GM20000 (cell line): ENCODE data around the gene UPB1.

ENCODE experiments used
- DNase-seq: peaks from one replicate; pipeline ENCODE4 v3.0.0; 2012; ENCODE audit warnings: low spot score
- TF ChIP-seq, protein P1 (sequence below): IDR thresholded peaks from 2 replicates; pipeline ENCODE4 v1.5.1; 2012; ENCODE audit warnings: mild to moderate bottlenecking, control low read depth; ENCODE audit errors: extremely low read depth, missing control alignments

Gene UPB1

DNA sequence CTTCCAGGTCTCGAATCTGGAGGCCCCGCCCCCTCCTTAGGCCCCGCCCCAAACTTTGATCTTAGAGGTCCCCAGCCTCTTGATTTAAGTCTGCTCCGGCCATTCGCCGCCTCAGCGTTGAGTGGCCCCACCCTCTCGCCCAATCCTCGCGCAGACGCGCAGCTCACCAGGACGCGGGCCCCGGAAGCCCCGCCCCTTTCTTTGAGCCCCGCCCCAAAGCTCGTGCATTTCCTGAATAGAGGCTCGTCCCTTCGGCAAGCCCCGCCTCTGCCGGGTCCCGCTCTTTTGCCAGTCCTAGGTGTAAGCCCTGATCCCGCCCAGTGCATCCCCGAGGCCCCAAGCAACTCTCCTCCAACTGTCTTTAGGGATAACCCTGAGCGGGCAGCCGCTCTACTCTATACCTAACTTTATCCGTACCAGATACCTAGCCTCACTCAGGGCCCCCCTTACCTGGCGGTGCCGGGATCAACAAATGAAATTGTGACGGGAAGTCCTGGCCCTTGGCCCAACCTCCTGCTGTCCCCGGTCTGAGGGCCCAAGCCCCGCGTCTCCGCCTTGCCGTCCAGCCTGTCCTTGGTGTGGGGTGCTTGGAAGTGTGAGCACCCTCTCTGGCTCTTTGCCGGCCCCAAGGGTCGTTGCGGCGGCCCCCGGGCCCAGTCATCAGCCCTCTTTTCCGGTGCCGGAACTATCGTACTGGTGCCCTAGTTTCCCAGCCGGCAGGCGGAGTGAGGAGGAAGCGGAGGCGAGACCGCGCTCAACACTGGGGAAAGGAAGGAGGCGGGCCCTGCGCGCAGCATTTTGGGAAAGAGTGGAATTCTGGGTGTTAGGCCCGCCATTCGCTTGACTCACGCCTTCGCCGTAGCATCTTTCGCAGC, 60.3 kb downstream of the UPB1 start, which contains the start of gene SNRPD3:
SNRPD3 (plus strand) TSS at position 835 of the 875 bp plus-strand sequence. CDS start 1,676 bp downstream, outside the sequence.
- TF ChIP-seq, protein P1, sequence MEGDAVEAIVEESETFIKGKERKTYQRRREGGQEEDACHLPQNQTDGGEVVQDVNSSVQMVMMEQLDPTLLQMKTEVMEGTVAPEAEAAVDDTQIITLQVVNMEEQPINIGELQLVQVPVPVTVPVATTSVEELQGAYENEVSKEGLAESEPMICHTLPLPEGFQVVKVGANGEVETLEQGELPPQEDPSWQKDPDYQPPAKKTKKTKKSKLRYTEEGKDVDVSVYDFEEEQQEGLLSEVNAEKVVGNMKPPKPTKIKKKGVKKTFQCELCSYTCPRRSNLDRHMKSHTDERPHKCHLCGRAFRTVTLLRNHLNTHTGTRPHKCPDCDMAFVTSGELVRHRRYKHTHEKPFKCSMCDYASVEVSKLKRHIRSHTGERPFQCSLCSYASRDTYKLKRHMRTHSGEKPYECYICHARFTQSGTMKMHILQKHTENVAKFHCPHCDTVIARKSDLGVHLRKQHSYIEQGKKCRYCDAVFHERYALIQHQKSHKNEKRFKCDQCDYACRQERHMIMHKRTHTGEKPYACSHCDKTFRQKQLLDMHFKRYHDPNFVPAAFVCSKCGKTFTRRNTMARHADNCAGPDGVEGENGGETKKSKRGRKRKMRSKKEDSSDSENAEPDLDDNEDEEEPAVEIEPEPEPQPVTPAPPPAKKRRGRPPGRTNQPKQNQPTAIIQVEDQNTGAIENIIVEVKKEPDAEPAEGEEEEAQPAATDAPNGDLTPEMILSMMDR, result no peak

GRCh38 chr22:24559471-24559870, 64.3 kb downstream of the UPB1 start:
- TF ChIP-seq, protein P1, result no peak
- no peak for DNase-seq

More for the DNA sequence above, 60.3 kb downstream of the UPB1 start, which contains the start of gene SNRPD3:
- DNase-seq, result peak; percentile 99

DNA sequence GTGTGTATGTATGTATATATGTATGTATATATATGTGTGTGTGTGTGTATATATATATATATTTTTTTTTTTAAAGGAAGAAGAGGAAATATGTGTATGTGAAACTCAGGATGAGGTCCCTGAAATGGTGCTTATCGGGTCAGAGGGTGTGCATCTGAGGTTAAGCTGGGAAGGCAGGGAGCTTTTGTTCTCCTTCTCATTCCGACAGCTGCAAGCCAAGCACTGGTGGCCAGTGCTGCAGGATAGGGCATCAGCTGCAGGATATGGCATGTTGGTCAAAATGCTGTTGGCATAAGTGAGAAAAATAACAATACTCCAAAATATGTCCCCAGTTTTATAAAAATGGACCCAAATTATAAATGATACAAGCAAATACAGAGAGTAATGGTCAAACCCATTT, 68.1 kb downstream of the UPB1 start:
- TF ChIP-seq, protein P1, result no peak
- DNase-seq, result no peak

DNA sequence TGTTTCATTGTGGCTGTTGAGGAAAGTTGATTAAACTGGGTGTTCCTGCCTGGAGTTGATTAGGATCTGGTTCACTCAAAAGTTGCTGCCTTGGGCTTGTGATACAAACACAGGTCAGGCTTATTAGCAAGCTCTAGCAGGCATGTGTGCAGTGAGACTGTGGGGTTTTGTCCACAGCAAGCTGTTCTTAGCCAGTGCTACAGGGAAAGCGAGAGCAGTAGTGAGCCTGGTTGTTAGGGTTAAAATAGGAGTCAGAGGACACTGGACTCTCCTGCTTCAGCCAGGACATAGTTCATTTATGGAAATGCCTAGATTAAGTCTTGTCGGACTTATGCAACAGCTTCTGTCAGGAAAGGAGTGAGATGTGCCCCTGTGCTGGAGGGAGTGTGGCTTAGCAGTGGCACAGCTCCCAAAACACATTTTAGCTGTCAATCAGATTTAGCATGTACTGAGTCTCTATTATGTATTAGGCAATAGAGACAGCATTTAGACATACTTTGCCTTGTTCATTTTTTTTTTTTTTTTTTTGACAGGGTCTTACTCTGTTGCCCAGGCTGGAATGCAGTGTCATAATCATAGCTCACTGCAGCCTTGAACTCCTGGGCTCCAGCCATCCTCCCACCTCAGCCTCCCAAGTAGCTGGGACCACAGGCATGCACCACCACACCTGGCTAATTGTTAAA, 69.4 kb downstream of the UPB1 start:
- no peak for DNase-seq
- TF ChIP-seq, protein P1, result no peak

GRCh38 chr22:24565077-24565476, 69.9 kb downstream of the UPB1 start:
- DNase-seq, result no peak

DNA sequence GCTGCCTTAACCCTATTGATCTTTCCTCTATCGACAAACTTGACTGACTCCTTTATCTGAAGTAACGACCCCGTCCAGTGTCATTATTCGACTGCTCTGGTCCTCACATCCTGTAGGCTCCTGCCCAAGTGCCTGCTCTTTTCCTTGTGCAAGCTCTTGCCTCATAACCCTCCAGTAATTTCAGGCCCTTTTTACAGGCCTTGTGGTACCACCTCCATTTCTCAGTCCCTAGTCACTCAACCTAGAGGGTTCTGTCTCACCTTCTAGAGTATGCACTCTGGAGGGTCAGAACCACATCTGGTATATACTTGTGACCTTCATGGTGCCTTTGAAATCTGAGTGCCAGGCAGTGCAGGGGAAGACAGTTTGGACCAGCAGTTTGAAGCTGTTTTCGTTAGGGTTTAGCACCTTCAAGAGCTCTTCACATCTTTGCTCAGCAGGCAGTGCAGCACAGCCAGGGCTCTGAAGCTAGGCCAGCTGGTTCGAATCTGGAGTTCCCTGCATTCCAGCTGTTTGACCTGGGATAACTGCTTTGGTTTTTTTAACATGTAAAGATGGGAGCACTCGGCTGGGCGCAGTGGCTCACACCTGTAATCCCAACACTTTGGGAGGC, 71.9 kb downstream of the UPB1 start:
- no peak for DNase-seq
- TF ChIP-seq, protein P1, result no peak

More at GRCh38 chr22:24565077-24565476, 69.9 kb downstream of the UPB1 start:
- TF ChIP-seq, protein P1, result no peak

- TF ChIP-seq, protein P1, result no peak
- peak; percentile 59 for DNase-seq
These were observed 72.5 kb downstream of the UPB1 start for GRCh38 chr22:24567668-24568067.
